AG10803 (cell line): Measurements from ENCODE around the gene DDX6.

Experiments
- DNase-seq: peaks from one replicate; pipeline ENCODE4 v3.0.0; 2010; ENCODE audit warnings: low read depth
- H3K4me3 ChIP-seq: 2 replicates; pipeline ENCODE4 v1.5.1; 2011; ENCODE audit warnings: mild to moderate bottlenecking, low read length, control low read depth
- CTCF ChIP-seq: conservative IDR thresholded peaks from 2 replicates; pipeline ENCODE4 v1.5.1; 2011; ENCODE audit warnings: mild to moderate bottlenecking, low read length, control low read depth, inconsistent platforms

The DDX6 gene

DNA sequence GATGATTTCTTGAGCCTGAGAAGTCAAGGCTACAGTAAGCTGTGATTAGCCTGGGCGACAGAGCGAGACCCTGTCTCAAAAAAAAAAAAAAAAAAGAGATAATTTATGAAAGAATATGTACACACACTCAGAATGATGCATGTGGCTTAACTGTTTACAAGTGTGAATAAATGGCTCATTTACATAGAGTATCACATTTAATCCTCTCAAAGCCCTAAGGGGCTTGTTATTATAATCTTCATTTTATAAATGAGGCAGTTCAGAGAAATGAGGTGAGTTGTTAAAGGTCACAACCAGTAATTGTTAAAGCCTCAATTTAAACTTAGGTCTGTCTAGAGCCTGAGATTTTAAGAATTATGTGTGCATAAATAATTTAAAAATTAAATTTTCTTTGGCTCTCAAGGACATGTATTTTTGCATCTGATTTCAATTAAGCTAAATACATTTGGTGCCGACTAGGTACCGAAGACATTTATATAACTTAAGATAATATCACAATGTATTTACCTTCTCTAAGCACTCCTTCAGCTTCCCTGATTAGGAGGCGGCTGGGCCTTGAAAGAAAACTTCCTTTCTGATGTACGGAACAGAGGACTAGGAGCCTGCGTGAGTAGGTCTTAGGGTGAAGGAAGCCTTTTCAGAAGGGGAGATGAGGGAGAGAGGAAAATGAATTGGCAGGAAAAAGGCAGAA, 28.5 kb upstream of the DDX6 start:
- H3K4me3 ChIP-seq: no peak overlapping the region
- DNase-seq: no peak
- TF ChIP-seq CTCF: no peak

DNA sequence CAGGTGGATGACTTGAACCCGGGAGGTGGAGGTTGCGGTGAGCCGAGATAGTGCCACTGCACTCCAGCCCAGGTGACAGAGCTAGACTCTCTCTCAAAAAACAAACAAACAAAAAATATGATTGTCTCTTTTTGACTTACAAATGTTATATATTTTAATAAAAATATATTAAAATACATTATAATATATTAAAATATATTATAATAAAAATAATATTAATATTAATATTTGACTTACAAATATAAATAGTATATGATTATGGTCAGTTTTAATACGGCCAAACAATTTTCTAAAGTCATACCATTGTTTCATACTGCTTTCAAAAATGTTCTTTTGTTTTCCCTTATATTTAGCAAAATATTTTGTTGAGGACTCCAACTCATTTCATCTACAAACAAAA, 27.2 kb upstream of the DDX6 start:
- TF ChIP-seq CTCF: no peak
- DNase-seq: no peak
- H3K4me3 ChIP-seq: no peak overlapping the region

- DNase-seq: no peak
- H3K4me3 ChIP-seq: no peak overlapping the region
- TF ChIP-seq CTCF: no peak
Observed at GRCh38 chr11:118813551-118813950, 22.6 kb upstream of the DDX6 start.

DNA sequence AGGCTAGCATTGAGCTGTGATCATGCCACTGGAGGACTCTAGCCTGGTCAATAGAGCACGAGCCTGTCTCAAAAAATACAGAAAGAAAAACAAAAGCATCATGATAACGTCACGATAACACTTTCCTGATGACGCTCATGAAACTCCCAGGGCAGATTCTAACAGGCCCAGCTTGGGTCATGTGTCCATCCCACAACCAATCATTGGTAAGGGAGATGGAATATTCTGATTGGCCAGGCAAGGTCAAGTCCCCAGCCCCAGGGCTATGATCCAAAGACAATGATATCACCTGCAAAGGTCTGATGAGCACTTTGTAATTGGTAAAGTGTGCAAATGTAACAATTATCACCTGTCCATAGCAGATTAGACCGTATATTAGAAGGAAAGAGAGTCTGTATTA, 21.5 kb upstream of the DDX6 start:
- DNase-seq: no peak
- no peak overlapping the region for H3K4me3 ChIP-seq
- TF ChIP-seq CTCF: no peak

DNA sequence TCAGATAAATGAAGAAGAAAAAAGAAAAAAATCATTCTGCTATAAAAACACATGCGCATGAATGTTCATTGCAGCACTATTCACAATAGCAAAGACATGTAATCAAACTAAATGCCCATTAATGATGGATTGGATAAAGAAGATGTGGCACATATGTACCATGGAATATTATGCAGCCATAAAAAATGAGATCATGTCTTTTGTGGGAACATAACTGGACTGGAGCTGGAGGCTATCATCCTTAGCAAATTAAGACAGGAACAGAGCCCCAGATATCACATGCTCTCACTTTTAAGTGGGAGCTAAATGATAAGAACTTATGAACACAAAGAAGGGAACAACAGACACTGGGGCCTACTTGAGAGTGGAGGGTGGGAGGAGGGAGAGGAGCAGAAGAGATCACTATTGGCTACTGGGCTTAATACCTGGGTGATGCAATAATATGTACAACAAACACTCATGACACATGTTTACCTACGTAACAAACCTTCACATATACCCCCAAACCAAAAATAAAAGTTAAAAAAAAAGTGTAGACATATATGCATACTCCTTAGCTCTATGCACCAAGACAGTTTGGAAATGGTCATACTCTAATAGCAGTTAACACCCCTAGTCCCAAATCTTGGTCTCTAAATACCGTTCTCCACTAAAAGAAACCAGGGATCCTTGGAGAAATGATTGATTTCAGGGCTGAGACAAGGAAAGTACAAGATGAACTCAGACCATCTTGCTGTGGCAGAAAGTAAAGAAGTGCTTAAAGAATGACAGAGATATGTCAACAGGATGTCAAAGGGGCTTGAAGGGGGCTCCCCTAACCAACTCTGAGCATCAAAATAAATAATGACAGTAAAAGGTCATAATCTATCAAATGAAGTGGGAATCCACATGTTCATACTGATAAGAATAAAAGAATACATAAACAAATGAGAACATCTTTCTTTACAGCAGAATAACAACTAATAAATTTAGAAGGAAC, 17.1 kb upstream of the DDX6 start:
- TF ChIP-seq CTCF: no peak
- DNase-seq: no peak
- no peak overlapping the region for H3K4me3 ChIP-seq

- no peak for DNase-seq
- no peak for TF ChIP-seq CTCF
- H3K4me3 ChIP-seq: no peak overlapping the region
Observed at GRCh38 chr11:118806400-118806799, 15.4 kb upstream of the DDX6 start.
